Cardiac septum (tissue), 1 donor: ENCODE data around the gene DBN1. TPM values are rescaled to one million over a fixed set of nuclear protein-coding genes. Genes with fewer than 3 reads are reported as not detected.

Source experiments
- DNase-seq: peaks from one replicate; pipeline ENCODE4 v3.0.0-alpha.2; 2020; ENCODE audit warnings: low spot score
- intact Hi-C: fragments of 100-400 bp; cut with DNase I; formaldehyde crosslinking; loops from one replicate; pipeline ENCODE4 v1.14.0; 2022
- total RNA-seq: library from RNA; stranded (reverse); fragmentation: NEBNext Ultra II Directional; extraction: Animal tissue kit (Norgen Biotek cat#: 25700); gene quantifications from one replicate; pipeline ENCODE4 v1.2.1, GENCODE V29; 2021
- donor health status: DM: no; HTN: no; CAD: no.

The DBN1 gene
- total RNA-seq, 1 donor from 2014 or later, result 27.5 TPM

- no peak for DNase-seq
- intact Hi-C loops, result no loop called here
Measured at GRCh38 chr5:177507596-177508220, 34.3 kb upstream of the DBN1 start.

DNA sequence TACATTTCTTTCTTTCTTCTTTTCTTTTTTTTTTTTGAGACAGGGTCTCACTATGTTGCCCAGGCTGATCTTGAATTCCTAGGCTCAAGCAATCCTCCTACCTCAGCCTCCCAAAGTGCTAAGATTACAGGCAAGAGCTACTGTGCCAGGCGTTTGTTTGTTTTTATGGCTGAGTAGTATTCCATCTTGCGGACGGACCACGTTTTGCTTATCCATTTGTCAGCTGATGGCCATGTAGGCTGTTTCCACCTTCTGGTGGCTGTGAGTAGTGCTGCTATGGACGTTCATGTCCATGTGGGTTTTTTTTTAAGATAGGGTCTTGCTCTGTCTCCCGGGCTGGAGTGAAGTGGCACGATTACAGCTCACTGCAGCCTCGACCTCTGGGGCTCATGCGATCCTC lies 33.7 kb upstream of the DBN1 start:
- no peak for DNase-seq
- intact Hi-C loops, result no loop called here

- intact Hi-C loops, result no loop called here
- no peak for DNase-seq
Measured at GRCh38 chr5:177505075-177505474, 31.6 kb upstream of the DBN1 start.

- DNase-seq, result no peak
- intact Hi-C loops, result no loop called here
Measured at GRCh38 chr5:177504086-177505056, 30.9 kb upstream of the DBN1 start.

DNA sequence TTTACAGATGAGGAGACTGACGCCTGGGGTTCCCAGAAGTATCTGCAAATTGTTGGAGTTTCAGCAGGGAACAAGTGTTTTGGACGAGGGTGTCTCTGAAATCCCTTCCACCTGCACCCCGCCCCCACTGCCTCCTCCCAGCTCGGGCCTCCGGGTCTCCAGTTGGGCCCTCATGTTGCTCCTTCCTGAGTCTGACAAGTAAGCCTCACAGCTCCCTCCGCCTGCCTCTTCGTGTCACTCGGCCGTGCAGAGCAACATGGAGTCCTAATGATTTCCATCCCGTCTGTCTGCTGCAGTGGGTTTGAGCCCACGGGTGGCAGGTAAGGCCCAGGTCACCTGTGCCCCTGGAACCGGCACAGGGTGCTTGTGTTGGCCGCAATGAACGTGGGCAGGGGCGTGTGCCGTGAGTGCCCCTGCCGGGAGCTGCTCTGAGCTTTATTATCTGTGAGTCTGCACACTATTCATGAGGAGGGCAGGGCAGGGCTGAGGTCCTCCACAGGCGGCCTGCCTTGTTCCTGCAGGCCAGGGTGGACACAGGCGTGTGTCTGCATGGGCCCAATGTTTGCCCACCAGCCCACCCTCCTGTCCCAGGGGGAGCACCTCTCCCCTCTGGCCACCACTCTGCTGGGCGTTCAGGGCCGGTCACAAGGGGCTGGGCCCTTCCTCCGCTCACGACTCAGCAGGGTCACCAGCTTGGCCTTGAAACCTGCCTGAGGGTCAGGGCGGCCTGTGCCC lies 30.1 kb upstream of the DBN1 start:
- no peak for DNase-seq
- intact Hi-C loops, result no loop called here

DNA sequence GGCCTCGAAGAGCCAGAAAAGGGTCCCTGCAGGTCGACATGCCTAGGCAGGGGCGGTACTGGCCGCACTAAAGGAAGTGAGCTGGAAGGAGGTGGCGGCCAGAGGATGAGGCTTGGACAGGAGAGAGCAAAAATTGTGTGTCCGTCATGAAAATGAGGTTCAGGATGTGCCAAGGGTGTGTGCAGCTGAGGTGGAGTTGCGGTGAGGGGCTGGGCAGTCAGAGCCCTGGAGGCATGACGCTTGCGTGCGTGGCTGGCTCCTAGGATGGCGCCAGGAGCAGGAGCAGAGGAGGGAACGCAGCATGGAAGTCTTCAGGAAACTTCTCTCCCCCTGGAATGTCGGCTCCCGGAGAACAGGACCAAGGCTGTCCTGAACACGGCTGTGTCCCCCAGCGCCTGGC lies 29.5 kb upstream of the DBN1 start:
- intact Hi-C loops, result no loop called here
- DNase-seq, result no peak

- intact Hi-C loops, result loop anchor here (2.0 kb wide), 1 partner anchor 111 kb away; no protein-coding TSS in a partner anchor
- DNase-seq, result no peak
Measured at GRCh38 chr5:177501874-177502678, 28.6 kb upstream of the DBN1 start.

DNA sequence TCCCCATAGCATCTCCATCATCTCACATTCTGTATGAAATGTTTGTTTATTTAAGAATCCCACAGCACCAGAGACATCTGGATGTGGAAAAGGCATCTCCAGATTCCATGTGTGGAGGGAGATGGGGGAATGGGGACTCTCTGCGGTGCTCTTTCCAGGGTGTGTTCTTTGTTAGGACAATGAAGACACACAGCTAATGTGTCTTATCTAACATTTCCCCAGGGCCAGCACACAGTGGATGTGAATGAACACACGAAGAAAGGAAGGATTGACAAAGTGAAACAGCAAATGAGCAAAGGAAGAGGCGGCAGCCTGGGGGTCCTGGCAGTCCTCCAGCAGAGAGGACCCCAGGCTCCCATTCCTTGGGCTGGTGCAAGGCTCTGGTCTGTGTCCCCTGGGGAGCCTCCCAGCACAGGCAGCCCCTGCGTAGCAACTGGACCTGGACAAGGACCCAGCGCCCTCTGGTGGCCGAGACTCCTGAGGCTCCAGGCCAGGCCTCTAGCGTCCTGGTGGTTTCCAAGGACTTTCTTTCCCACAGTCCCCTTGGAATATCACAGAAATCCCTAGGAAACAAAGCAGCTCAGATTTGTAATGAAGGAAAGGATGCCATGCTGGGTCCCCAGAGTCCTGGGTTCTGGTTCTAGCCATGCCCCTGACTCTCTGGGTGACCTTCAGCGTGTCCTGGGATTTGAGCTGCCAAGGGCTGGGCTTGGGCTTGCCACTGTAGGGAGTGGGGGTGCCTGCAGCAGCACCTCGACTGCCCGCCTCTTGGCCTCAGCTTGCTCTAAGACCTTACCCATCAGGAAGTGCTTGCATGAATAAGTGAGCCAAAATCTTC lies 27.5 kb upstream of the DBN1 start:
- peak; percentile 95 for DNase-seq
- intact Hi-C loops, result loop anchor here (2.0 kb wide), 1 partner anchor 110 kb away; no protein-coding TSS in a partner anchor

- DNase-seq, result no peak
- intact Hi-C loops, result loop anchor here (2.0 kb wide), 2 partner anchors 17 to 109 kb away; partner anchors contain the start of gene DDX41
Measured at GRCh38 chr5:177499842-177500241, 26.4 kb upstream of the DBN1 start.

GRCh38 chr5:177498013-177498787 lies 24.8 kb upstream of the DBN1 start:
- intact Hi-C loops, result loop anchor here (2.0 kb wide), 1 partner anchor 19 kb away; the partner anchor contains the start of gene DDX41
- DNase-seq, result no peak

GRCh38 chr5:177497292-177498012 lies 24.0 kb upstream of the DBN1 start, which contains the start of gene PDLIM7:
Gene PDLIM7 (minus strand): TSS chr5:177497604. CDS start chr5:177496512, 1,092 bp downstream.
- intact Hi-C loops, result loop anchor here (1.0 to 2.0 kb wide), 3 partner anchors 19 to 42 kb away; partner anchors contain the start of gene DDX41
- peak; percentile 98 for DNase-seq

GRCh38 chr5:177496727-177497291 lies 23.4 kb upstream of the DBN1 start:
- DNase-seq, result peak; percentile 91
- intact Hi-C loops, result loop anchor here (1.0 to 2.0 kb wide), 2 partner anchors 18 to 42 kb away; no protein-coding TSS in a partner anchor

DNA sequence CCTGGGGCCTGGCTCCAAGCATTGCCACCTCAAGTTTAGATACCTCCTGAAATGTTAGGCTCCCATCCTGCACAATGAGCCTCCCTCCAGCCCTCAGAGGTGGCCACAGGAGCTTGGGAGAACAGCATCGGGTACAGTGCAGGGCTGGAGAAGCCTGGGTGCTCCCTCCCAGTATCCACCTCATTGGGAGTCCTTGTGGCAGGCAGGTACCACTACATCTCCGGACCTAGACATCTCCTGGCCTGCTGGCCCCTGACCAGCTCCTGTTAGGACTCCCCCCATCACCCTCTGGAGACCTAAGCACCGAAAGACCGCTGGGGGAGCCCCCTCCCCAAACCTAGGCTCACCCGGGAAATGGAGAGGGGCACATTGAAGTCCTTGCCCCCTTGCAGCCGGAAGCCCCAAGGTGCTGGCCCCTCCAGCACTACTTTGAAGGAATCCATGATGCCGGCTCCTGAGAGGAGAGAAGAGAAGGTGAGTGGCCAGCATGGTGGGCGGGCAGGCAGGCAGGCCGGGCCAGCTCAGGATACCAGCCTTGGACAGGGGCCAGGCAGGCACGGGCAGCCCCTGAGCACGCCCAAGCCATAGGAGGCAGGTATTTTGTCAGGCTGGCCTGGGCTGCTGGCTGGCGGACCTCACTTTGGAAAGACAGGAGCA lies 22.8 kb upstream of the DBN1 start:
- intact Hi-C loops, result loop anchor here (2.0 kb wide), 1 partner anchor 17 kb away; no protein-coding TSS in a partner anchor

GRCh38 chr5:177495243-177496060 lies 22.0 kb upstream of the DBN1 start:
- peak; percentile 87 for DNase-seq
- intact Hi-C loops, result loop anchor here (2.0 kb wide), 1 partner anchor 17 kb away; no protein-coding TSS in a partner anchor

More for the DNA sequence above, 22.8 kb upstream of the DBN1 start:
- no peak for DNase-seq
